GM20000 (cell line): ENCODE measurements around the gene TRIM41.

Experiments used
- DNase-seq: peaks from one replicate; pipeline ENCODE4 v3.0.0; 2012; ENCODE audit warnings: low spot score
- CTCF ChIP-seq: IDR thresholded peaks from 2 replicates; pipeline ENCODE4 v1.5.1; 2012; ENCODE audit warnings: mild to moderate bottlenecking, control low read depth; ENCODE audit errors: extremely low read depth, missing control alignments

The TRIM41 gene

GRCh38 chr5:181203093-181203711 is 19.9 kb upstream of the TRIM41 start:
- TF ChIP-seq CTCF: no peak
- DNase-seq: no peak

GRCh38 chr5:181203777-181204112 is 19.3 kb upstream of the TRIM41 start:
- peak; percentile 23 for DNase-seq
- TF ChIP-seq CTCF: no peak

GRCh38 chr5:181204113-181204825 is 18.8 kb upstream of the TRIM41 start:
- DNase-seq: peak; percentile 35

GRCh38 chr5:181204826-181205760 is 18.0 kb upstream of the TRIM41 start, which contains the start of gene TRIM7:
Gene TRIM7, minus strand, starts transcription at chr5:181205196. Its CDS starts 86 bp downstream, at chr5:181205110.
- TF ChIP-seq CTCF: no peak
- DNase-seq: peak; percentile 67

More at GRCh38 chr5:181204113-181204825, 18.8 kb upstream of the TRIM41 start:
- TF ChIP-seq CTCF: no peak

- peak; percentile 24 for DNase-seq
- TF ChIP-seq CTCF: no peak
Observed at GRCh38 chr5:181205761-181206649, 17.1 kb upstream of the TRIM41 start.

GRCh38 chr5:181207214-181207959 is 15.7 kb upstream of the TRIM41 start:
- peak; percentile 63 for DNase-seq

More at GRCh38 chr5:181207214-181207959, 15.7 kb upstream of the TRIM41 start:
- no peak for TF ChIP-seq CTCF
